Peyer's patch (tissue), 4 donors: Measurements from ENCODE around the gene OTOP3.

Experiments
- POLR2A ChIP-seq, 2 donors: fragments of 450-650 bp; IDR thresholded peaks; one replicate each; pipeline ENCODE4 v1.5.1; 2017; ENCODE audit warnings: antibody characterized with exemption in 2 of 2, mild to moderate bottlenecking in 2 of 2, moderate library complexity in 2 of 2
- TF ChIP-seq, protein P1 (sequence below), 6 experiments: fragments of 450-650 bp in 4 of 6; fragments of 200-600 bp in 2 of 6; sonication (generic) in 1 of 6; IDR thresholded peaks; one replicate each; pipeline ENCODE4 v1.5.1; 2017 to 2019; ENCODE audit warnings: antibody characterized with exemption in 6 of 6, mild to moderate bottlenecking in 3 of 6, moderate library complexity in 1 of 6

GRCh38 chr17:74981318-74981978 lies 45.8 kb downstream of the OTOP3 start:
- TF ChIP-seq, protein P1, sequence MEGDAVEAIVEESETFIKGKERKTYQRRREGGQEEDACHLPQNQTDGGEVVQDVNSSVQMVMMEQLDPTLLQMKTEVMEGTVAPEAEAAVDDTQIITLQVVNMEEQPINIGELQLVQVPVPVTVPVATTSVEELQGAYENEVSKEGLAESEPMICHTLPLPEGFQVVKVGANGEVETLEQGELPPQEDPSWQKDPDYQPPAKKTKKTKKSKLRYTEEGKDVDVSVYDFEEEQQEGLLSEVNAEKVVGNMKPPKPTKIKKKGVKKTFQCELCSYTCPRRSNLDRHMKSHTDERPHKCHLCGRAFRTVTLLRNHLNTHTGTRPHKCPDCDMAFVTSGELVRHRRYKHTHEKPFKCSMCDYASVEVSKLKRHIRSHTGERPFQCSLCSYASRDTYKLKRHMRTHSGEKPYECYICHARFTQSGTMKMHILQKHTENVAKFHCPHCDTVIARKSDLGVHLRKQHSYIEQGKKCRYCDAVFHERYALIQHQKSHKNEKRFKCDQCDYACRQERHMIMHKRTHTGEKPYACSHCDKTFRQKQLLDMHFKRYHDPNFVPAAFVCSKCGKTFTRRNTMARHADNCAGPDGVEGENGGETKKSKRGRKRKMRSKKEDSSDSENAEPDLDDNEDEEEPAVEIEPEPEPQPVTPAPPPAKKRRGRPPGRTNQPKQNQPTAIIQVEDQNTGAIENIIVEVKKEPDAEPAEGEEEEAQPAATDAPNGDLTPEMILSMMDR (IDR thresholded peaks at IDR 0.05): no peak
- no peak for TF ChIP-seq POLR2A (IDR thresholded peaks at IDR 0.05)
